HG03565 (cell line): Measurements from ENCODE around the gene C1QA.

Experiments used
- ATAC-seq: cut with Tn5 transposase; IDR thresholded peaks from one replicate; pipeline ENCODE4 v1.9.1; 2021; ENCODE audit warnings: mild to moderate bottlenecking, moderate library complexity; ENCODE audit not compliant: unreplicated experiment

Gene C1QA, protein sequence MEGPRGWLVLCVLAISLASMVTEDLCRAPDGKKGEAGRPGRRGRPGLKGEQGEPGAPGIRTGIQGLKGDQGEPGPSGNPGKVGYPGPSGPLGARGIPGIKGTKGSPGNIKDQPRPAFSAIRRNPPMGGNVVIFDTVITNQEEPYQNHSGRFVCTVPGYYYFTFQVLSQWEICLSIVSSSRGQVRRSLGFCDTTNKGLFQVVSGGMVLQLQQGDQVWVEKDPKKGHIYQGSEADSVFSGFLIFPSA

DNA sequence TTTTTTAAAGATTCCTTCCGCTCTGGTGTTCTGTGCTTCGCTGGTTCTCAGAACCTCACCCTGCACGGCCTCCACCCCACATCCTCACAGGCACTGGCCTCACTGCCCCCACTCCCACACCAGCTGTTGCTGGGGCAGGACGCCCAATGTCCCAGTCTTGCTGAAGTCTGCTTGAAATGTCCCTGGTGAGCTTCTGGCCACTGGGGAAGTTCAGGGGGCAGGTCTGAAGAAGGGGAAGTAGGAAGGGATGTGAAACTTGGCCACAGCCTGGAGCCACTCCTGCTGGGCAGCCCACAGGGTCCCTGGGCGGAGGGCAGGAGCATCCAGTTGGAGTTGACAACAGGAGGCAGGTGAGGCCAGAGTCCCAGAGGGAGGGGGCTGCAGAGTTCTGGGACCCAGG, at the start of gene C1QA:
TSS of gene C1QA (plus strand) at position 276 of the 400 bp plus-strand sequence. CDS start 989 bp downstream, outside the sequence.
- ATAC-seq, result no peak

- no peak for ATAC-seq
Measured at GRCh38 chr1:22587247-22587646, 49.2 kb upstream of the C1QA start.

- no peak for ATAC-seq
Measured at GRCh38 chr1:22588899-22589422, 47.5 kb upstream of the C1QA start.

DNA sequence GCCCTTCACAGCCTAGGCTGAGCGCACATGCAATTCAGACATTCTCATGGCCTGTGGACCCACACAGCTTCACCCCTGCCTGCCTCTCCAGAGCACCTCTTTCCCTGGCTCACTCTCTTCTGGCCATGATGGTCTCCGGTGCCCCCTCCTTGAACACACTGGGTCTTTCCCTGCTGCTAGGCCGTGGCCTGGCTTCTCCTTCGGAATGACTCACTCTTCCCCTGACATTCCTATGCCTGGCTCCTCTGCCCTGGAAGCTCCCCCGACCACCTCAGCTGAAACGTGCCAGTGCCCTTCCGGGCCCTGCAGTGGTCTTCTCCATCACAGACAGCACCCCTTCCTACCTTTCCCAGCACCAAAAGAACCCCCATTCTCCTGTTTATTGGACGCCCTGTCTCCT, 44.9 kb upstream of the C1QA start:
- no peak for ATAC-seq

- ATAC-seq, result no peak
Measured at GRCh38 chr1:22592051-22592450, 44.4 kb upstream of the C1QA start.

- no peak for ATAC-seq
Measured at GRCh38 chr1:22592919-22593790, 43.3 kb upstream of the C1QA start.

DNA sequence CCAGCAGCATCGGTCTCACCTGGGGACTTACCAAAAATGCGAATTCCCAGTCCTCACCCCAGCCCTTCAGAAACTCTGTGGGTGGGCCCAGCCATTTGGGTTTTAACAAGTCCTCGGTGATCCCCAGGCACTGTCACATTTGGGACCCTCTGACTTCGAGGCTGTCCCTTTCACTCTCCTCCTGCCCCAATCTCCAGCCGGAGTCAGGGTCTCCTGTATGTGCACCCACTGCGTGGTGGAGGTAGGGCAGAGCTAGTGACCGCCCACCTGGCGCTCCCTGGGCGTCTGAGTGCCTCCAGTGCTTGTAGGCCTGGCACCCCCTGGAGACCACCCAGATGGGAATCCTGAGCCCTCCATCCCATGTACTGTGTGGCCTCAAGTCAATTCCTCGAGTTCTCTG, 42.0 kb upstream of the C1QA start:
- ATAC-seq, result no peak

- ATAC-seq, result no peak
Measured at GRCh38 chr1:22595108-22595507, 41.3 kb upstream of the C1QA start.

DNA sequence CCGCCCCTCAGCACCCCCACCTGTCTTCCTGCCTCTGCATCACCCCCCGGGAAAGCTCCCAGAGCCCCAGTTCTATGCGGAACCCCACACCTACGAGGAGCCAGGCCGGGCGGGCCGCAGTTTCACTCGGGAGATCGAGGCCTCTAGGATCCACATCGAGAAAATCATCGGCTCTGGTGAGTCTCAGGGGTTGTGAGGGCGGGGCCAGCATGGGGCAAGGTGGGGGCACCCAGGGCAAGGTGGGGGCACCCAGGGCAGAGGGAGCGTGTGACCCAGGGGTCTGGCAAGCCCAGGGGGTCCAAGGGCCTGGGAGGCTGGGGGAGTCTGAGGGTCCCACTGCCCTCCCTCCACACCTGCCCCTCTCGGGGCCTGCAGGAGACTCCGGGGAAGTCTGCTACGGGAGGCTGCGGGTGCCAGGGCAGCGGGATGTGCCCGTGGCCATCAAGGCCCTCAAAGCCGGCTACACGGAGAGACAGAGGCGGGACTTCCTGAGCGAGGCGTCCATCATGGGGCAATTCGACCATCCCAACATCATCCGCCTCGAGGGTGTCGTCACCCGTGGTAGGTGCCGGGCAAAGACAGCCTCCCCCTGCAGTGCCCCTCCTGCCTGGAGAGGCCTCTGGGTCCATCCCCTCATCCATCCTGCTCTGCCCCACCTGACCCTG, 39.0 kb upstream of the C1QA start:
- no peak for ATAC-seq

DNA sequence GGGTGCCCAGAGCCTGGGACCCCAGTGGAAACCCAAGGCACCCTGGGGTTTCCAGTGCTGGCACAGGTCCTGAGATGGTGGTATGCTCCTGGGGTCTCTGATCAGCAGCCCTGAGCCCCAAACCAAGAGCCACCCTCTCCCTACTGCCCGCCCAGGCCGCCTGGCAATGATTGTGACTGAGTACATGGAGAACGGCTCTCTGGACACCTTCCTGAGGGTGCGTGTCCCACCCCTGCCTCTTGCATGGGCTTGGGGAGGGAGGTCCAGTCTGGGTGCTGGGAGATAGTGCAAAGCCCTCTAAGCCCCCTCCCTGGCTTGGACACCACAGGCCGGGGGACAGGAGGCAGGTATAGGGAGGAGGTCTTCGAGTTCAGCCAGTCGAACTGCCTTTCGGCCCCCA, 38.4 kb upstream of the C1QA start:
- no peak for ATAC-seq

GRCh38 chr1:22598736-22599135, 37.7 kb upstream of the C1QA start:
- ATAC-seq, result no peak

GRCh38 chr1:22600071-22600816, 36.2 kb upstream of the C1QA start:
- no peak for ATAC-seq

DNA sequence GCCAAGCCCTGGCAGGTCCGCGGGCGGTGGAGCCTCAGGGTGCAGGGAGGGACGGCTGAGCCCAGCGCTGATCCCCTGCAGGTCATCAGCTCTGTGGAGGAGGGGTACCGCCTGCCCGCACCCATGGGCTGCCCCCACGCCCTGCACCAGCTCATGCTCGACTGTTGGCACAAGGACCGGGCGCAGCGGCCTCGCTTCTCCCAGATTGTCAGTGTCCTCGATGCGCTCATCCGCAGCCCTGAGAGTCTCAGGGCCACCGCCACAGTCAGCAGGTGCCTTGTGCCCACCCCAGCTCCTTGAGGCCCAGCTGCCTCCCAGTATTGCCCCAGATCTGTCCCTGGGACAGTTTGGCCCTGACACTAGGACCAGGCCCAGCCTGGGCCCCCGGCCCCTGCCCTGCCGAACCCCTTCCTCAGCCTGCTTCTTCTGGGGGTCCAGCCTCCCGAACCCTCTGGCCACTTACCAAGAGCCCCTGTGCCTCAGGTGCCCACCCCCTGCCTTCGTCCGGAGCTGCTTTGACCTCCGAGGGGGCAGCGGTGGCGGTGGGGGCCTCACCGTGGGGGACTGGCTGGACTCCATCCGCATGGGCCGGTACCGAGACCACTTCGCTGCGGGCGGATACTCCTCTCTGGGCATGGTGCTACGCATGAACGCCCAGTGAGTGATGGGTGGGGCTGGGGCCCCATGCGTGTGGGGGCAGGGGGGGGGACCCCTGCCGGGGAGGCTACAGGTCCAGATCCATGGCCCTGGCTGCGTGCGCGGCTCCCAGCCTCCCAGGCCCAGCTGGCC, 35.4 kb upstream of the C1QA start:
- no peak for ATAC-seq

GRCh38 chr1:22601610-22602009, 34.8 kb upstream of the C1QA start:
- no peak for ATAC-seq

DNA sequence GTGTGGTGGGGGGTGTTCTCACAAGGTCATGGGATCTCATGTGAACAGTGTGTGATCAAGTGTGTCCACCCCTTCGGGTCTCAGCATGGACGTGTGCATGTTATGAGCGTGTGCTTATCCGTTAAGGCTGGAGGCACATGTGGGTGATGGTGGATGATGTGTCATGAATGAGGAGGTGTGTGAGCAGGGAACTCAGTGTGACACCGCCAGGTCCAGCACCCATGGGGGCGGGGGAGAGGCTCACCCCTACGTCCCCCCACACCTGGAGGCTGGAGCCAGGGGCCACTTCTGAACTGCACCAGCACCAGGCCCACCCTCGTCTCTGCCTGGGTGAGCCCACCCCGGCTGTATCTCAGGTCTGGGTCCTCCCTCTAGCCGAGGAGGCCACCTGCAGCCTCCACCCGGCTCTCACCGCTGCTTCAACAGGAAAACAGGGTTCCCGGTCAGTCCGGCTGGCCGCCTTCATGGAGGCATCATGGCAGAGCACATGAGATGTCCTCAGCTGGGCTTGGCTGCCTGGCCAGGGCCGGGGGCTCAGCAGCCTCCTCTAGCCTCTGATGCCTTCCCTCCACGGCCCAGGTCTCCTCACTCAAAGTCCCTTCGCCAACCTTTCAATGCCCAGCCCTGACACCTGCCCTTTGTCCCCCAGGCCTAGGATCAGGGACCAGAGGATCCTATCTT, 34.2 kb upstream of the C1QA start:
- no peak for ATAC-seq

GRCh38 chr1:22606161-22606560, 30.3 kb upstream of the C1QA start:
- no peak for ATAC-seq

- no peak for ATAC-seq
Measured at GRCh38 chr1:22607154-22607553, 29.3 kb upstream of the C1QA start.

GRCh38 chr1:22608361-22608760, 28.1 kb upstream of the C1QA start:
- no peak for ATAC-seq

DNA sequence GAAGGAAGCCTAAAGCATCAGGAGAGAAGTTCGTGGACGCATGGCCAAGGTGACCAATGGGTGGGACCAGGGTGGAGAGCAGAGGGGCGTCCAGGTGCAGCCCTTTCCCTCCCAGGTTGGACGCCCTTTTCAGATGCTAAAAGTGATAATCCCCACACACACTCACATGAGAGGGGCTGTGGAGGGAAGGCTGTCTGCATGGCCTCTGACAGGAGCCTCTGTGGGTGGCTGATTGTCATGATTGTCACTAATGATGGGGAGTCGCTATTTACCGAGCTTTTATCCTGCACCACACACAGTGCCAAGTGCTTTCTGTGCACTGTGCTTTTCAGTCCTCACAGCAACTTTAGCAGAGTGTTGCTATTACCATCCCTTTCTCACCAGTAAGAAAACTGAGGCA, 27.1 kb upstream of the C1QA start:
- no peak for ATAC-seq
